HCT116 (cell line): ENCODE results near the gene ZBBX. TPM values are rescaled to one million over a fixed set of nuclear protein-coding genes. Genes with fewer than 3 reads are reported as not detected.

ENCODE experiments used
- ATAC-seq: fragments of 200-7000 bp; cut with Tn5 transposase; 2 replicates; pipeline ENCODE4 v1.9.1; 2020; ENCODE audit warnings: mild to moderate bottlenecking, moderate library complexity
- BruUV-seq: library from RNA; stranded (reverse); fragments of 400-500 nt; replicated peaks from 2 replicates; lab custom pipeline; 2021; lab: Mats Ljungman, UMichigan
- CTCF ChIA-PET: fragments of 300-600 bp; sonication (Branson Sonifier 250); formaldehyde crosslinking; loops from one replicate; lab custom pipeline; 2021; ENCODE audit warnings: antibody characterized with exemption; lab: Charles Lee
- POLR2A ChIA-PET: fragments of 300-600, 350-600 bp; sonication (Branson Sonifier 250); formaldehyde crosslinking; loops from one replicate; lab custom pipeline; 2021; ENCODE audit warnings: antibody characterized with exemption; lab: Charles Lee
- RAD21 ChIA-PET, 2 experiments: fragments of 300-600 bp; sonication (Branson Sonifier 250); formaldehyde crosslinking; loops; one replicate each; lab custom pipeline; 2023; ENCODE audit warnings: low total read pairs in 2 of 2; ENCODE audit not compliant: uncharacterized antibody in 2 of 2, unreplicated experiment in 2 of 2, low non-redundant PET in 1 of 2; lab: Charles Lee
- DNase-seq: peaks from one replicate; pipeline ENCODE4 v3.0.0-alpha.2; 2010; ENCODE audit warnings: low read depth, low spot score
- H2AFZ ChIP-seq: fragments of 200-600 bp; shearing (Covaris generic), sonication (generic); 2 replicates; pipeline ENCODE4 v1.6.1; 2017; ENCODE audit warnings: low read depth, mixed run types, mixed read lengths, antibody characterized with exemption, low read length; ENCODE audit not compliant: poor library complexity, severe bottlenecking
- H3K27ac ChIP-seq: 2 replicates; pipeline ENCODE4 v1.5.1; 2012; ENCODE audit warnings: low read depth, low read length
- H3K27me3 ChIP-seq: fragments of 200-600 bp; sonication (generic); 2 replicates; pipeline ENCODE4 v1.6.1; 2016; ENCODE audit warnings: mixed run types, low read length, mixed read lengths; ENCODE audit not compliant: insufficient read depth
- H3K36me3 ChIP-seq, 2 experiments: fragments of 200-500 bp in 1 of 2; fragments of 200-600 bp in 1 of 2; sonication (Bioruptor generic) in 1 of 2; sonication (generic) in 1 of 2; 2 replicates each; pipeline versions ENCODE4 v1.5.1 to v1.6.1; 2014 to 2016; ENCODE audit warnings: low read length in 2 of 2, inconsistent platforms in 1 of 2, mixed read lengths in 1 of 2, mixed run types in 1 of 2; ENCODE audit not compliant: insufficient read depth in 2 of 2, control insufficient read depth in 1 of 2
- H3K4me1 ChIP-seq, 2 experiments: fragments of 200-600 bp in 1 of 2; sonication (generic) in 1 of 2; 2 replicates each; pipeline versions ENCODE4 v1.5.1 to v1.6.1; 2012 to 2017; ENCODE audit warnings: low read length in 2 of 2, inconsistent platforms in 1 of 2, mild to moderate bottlenecking in 1 of 2, mixed read lengths in 1 of 2, mixed run types in 1 of 2, moderate library complexity in 1 of 2; ENCODE audit not compliant: insufficient read depth in 2 of 2, control insufficient read depth in 1 of 2
- H3K4me2 ChIP-seq: fragments of 200-600 bp; sonication (generic); 2 replicates; pipeline ENCODE4 v1.6.1; 2017; ENCODE audit warnings: mixed run types, low read length, mixed read lengths
- H3K4me3 ChIP-seq, 2 experiments: fragments of 200-600 bp in 1 of 2; sonication (generic) in 1 of 2; replicated peaks in 1 of 2; 2 replicates each; pipeline ENCODE4 v1.5.1; 2011 to 2016; ENCODE audit warnings: low read length in 2 of 2, control low read depth in 1 of 2, low read depth in 1 of 2, mild to moderate bottlenecking in 1 of 2, mixed read lengths in 1 of 2, mixed run types in 1 of 2
- H3K79me2 ChIP-seq: fragments of 200-600 bp; sonication (generic); 2 replicates; pipeline ENCODE4 v1.6.1; 2017; ENCODE audit warnings: mild to moderate bottlenecking, mixed run types, low read length, moderate library complexity, mixed read lengths; ENCODE audit not compliant: insufficient read depth
- H3K9ac ChIP-seq: fragments of 200-600 bp; sonication (generic); 2 replicates; pipeline ENCODE4 v1.6.1; 2016; ENCODE audit warnings: low read length, mixed read lengths
- H3K9me2 ChIP-seq: fragments of 200-600 bp; sonication (generic), shearing (Covaris generic); 2 replicates; pipeline ENCODE4 v1.6.1; 2017; ENCODE audit warnings: mixed run types, mild to moderate bottlenecking, moderate library complexity; ENCODE audit not compliant: insufficient read depth
- H3K9me3 ChIP-seq, 2 experiments: fragments of 200-500 bp in 1 of 2; fragments of 200-600 bp in 1 of 2; sonication (Bioruptor generic) in 1 of 2; sonication (generic) in 1 of 2; 2 replicates each; pipeline ENCODE4 v1.6.1; 2014 to 2017; ENCODE audit warnings: low read length in 2 of 2, mixed read lengths in 2 of 2, inconsistent platforms in 1 of 2, low read depth in 1 of 2, mild to moderate bottlenecking in 1 of 2, mixed run types in 1 of 2, moderate library complexity in 1 of 2; ENCODE audit not compliant: control insufficient read depth in 1 of 2, insufficient read depth in 1 of 2
- H4K20me1 ChIP-seq: fragments of 200-600 bp; sonication (generic), shearing (Covaris generic); 2 replicates; pipeline ENCODE4 v1.6.1; 2017; ENCODE audit warnings: mixed run types, mild to moderate bottlenecking, moderate library complexity; ENCODE audit not compliant: insufficient read depth
- CBX3 ChIP-seq: IDR thresholded peaks from 2 replicates; pipeline ENCODE4 v1.6.1; 2012; ENCODE audit warnings: low read depth
- CEBPB ChIP-seq: IDR thresholded peaks from 2 replicates; pipeline ENCODE4 v1.6.1; 2012; ENCODE audit warnings: low read depth
- EZH2 ChIP-seq: fragments of 200-600 bp; sonication (generic); IDR thresholded peaks from 2 replicates; pipeline ENCODE4 v1.6.1; 2017; ENCODE audit warnings: antibody characterized with exemption, mixed run types
- FOSL1 ChIP-seq: IDR thresholded peaks from 2 replicates; pipeline ENCODE4 v1.6.1; 2012; ENCODE audit warnings: low read depth
- POLR2A ChIP-seq: IDR thresholded peaks from 2 replicates; pipeline ENCODE4 v1.7.0; 2011; ENCODE audit warnings: borderline replicate concordance; ENCODE audit not compliant: insufficient read depth, insufficient read length; ENCODE audit errors: extremely low read depth
- POLR2AphosphoS5 ChIP-seq: IDR thresholded peaks from 2 replicates; pipeline ENCODE4 v1.6.1; 2011; ENCODE audit warnings: mild to moderate bottlenecking, low read depth, low read length, moderate library complexity
- RAD21 ChIP-seq: IDR thresholded peaks from 2 replicates; pipeline ENCODE4 v1.6.1; 2012; ENCODE audit warnings: low read depth, mild to moderate bottlenecking
- SIN3A ChIP-seq: IDR thresholded peaks from 2 replicates; pipeline ENCODE4 v1.6.1; 2012; ENCODE audit warnings: low read depth
- SP1 ChIP-seq: IDR thresholded peaks from 2 replicates; pipeline ENCODE4 v1.6.1; 2012; ENCODE audit warnings: low read depth
- SRF ChIP-seq: IDR thresholded peaks from 2 replicates; pipeline ENCODE4 v1.6.1; 2012; ENCODE audit warnings: low read depth
- TCF7L2 ChIP-seq: IDR thresholded peaks from 2 replicates; pipeline ENCODE4 v1.7.0; 2011; ENCODE audit warnings: borderline replicate concordance, inconsistent platforms; ENCODE audit not compliant: insufficient read depth, insufficient read length; ENCODE audit errors: extremely low read depth
- ZFX ChIP-seq: fragments of 450-650 bp; IDR thresholded peaks from 2 replicates; pipeline ENCODE4 v1.6.1; 2017
- intact Hi-C: fragments of 100-400 bp; cut with micrococcal nuclease; formaldehyde crosslinking; loops from 2 replicates; pipeline ENCODE4 v1.10.0; 2022
- total RNA-seq: library from RNA; stranded (reverse); gene quantifications from one replicate; pipeline ENCODE4 v1.2.1, GENCODE V29; 2021; ENCODE audit not compliant: unreplicated experiment
- TF ChIP-seq, protein P1 (sequence below): IDR thresholded peaks from 2 replicates; pipeline ENCODE4 v1.6.1; 2012
- TF ChIP-seq, protein P2 (sequence below), 3 experiments: fragments of 200-600 bp in 1 of 3; sonication (generic) in 1 of 3; IDR thresholded peaks in 2 of 3; conservative IDR thresholded peaks in 1 of 3; 2 replicates each; pipeline ENCODE4 v1.5.1; 2012 to 2017; ENCODE audit warnings: low read depth in 2 of 3, low read length in 2 of 3, antibody characterized with exemption in 1 of 3, borderline replicate concordance in 1 of 3, control low read depth in 1 of 3, mild to moderate bottlenecking in 1 of 3, mixed read lengths in 1 of 3, mixed run types in 1 of 3, moderate library complexity in 1 of 3; ENCODE audit not compliant: insufficient read depth in 1 of 3
- TF ChIP-seq, protein P3 (sequence below): IDR thresholded peaks from 2 replicates; pipeline ENCODE4 v1.6.1; 2011; ENCODE audit warnings: mild to moderate bottlenecking, low read length, moderate library complexity; ENCODE audit not compliant: insufficient replicate concordance; ENCODE audit errors: extremely low read depth
- TF ChIP-seq, protein P4 (sequence below): IDR thresholded peaks from 2 replicates; pipeline ENCODE4 v1.6.1; 2012

ZBBX gene
- total RNA-seq, 1 experiment from 2014 or later = 0.81 TPM

DNA sequence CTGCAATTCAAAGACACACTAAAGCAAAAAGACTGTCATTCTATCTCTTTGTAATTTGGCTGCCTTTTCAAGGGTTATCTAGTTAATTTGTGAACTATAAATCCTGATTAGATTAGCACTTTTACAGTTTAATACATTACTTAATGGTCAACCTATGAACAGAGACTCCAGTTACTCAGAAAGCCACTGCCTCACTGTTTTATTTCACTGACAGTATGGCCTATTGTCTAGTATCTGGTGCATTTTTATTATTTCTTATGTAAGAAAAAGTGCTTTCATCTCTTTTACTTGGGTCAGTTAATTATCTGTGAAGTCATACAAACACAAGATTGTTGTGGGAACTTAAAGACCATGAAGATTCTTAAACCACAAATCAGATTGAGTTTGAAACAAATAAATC lies 133.8 kb downstream of the ZBBX start:
- H3K9me2 ChIP-seq = no peaks in the 10 kb centered on the region
- ChIA-PET POLR2A (no interaction called here), RAD21 (no interaction called here), CTCF (no interaction called here)
- no peak overlapping the region for H3K9ac ChIP-seq
- no peaks in the 10 kb centered on the region for H3K79me2 ChIP-seq
- intact Hi-C loops = no loop called here
- H3K4me1 ChIP-seq = no peaks in the 10 kb centered on the region
- no TSS peak for BruUV-seq
- no peaks in the 10 kb centered on the region for H3K9me3 ChIP-seq
- H3K36me3 ChIP-seq = no peaks in the 10 kb centered on the region
- H2AFZ ChIP-seq = no peak overlapping the region
- DNase-seq (no peak), ATAC-seq (no peak)
- no peak for TF ChIP-seq SRF
- TF ChIP-seq TCF7L2 = no peak
- TF ChIP-seq POLR2A = no peak
- no peak for TF ChIP-seq CEBPB
- no peak for TF ChIP-seq SIN3A
- TF ChIP-seq, protein P1, sequence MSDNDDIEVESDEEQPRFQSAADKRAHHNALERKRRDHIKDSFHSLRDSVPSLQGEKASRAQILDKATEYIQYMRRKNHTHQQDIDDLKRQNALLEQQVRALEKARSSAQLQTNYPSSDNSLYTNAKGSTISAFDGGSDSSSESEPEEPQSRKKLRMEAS = no peak
- no peaks in the 10 kb centered on the region for H3K27me3 ChIP-seq
- no peak overlapping the region for H3K4me2 ChIP-seq
- no peaks in the 10 kb centered on the region for H4K20me1 ChIP-seq
- H3K27ac ChIP-seq = no peak overlapping the region
- H3K4me3 ChIP-seq = no peak overlapping the region

DNA sequence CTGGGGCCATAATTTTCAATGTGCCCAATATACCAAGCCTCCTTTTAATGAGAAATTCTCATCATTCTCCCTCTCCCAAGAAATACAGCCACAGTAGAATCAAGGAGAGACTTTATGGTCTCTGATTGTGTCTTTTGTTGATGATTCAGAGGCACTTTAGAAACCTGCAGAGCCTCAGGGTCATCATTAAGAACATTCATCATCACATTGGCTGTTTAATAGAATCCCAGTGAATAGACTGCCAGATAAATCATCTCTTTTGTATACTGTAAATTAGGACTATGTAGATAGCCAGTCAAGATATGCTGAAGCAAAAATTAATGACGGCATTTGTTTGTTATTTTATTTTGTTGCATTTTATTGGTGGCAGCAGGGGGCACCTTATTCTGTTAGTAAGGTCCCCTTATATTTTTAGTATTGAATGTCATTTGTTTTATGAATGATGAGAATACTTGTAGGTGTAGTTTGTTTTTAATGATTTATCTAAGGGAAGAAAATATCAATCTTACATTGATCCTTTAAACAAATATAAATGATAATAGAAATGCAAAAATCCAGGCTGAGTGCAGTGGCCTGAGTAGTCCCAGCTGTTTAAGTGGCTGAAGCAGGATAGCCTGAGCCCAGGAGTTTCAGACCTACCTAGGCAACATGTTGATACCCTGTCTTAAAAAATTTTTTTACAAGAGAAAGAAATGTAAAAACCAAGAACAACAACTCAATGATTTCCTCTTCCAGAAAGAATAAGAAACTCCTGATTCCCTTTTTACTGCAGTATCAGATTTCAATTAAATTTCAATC lies 138.8 kb downstream of the ZBBX start:
- RAD21 ChIA-PET = no interaction called here
- Histone ChIP-seq H3K9me2 (no peaks in the 10 kb centered on the region), H4K20me1 (no peaks in the 10 kb centered on the region), H3K27me3 (no peaks in the 10 kb centered on the region), H3K9ac (no peak overlapping the region), H3K4me2 (no peak overlapping the region), H3K36me3 (no peaks in the 10 kb centered on the region), H3K79me2 (no peaks in the 10 kb centered on the region), H3K9me3 (no peaks in the 10 kb centered on the region), H2AFZ (no peak overlapping the region), H3K27ac (no peak overlapping the region), H3K4me3 (no peak overlapping the region), H3K4me1 (no peaks in the 10 kb centered on the region)
- intact Hi-C loops = no loop called here
- DNase-seq = no peak
- ATAC-seq = no peak
- no TSS peak for BruUV-seq
- CTCF ChIA-PET = no interaction called here
- POLR2A ChIA-PET = no interaction called here
- TF ChIP-seq SRF = no peak
- no peak for TF ChIP-seq CBX3
- TF ChIP-seq, protein P1 = no peak
- TF ChIP-seq ZFX = no peak
- TF ChIP-seq, protein P2, sequence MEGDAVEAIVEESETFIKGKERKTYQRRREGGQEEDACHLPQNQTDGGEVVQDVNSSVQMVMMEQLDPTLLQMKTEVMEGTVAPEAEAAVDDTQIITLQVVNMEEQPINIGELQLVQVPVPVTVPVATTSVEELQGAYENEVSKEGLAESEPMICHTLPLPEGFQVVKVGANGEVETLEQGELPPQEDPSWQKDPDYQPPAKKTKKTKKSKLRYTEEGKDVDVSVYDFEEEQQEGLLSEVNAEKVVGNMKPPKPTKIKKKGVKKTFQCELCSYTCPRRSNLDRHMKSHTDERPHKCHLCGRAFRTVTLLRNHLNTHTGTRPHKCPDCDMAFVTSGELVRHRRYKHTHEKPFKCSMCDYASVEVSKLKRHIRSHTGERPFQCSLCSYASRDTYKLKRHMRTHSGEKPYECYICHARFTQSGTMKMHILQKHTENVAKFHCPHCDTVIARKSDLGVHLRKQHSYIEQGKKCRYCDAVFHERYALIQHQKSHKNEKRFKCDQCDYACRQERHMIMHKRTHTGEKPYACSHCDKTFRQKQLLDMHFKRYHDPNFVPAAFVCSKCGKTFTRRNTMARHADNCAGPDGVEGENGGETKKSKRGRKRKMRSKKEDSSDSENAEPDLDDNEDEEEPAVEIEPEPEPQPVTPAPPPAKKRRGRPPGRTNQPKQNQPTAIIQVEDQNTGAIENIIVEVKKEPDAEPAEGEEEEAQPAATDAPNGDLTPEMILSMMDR (IDR thresholded peaks at IDR 0.05 in 2 of 3, conservative IDR thresholded peaks at IDR 0.05 in 1 of 3; ENCODE audit: borderline replicate concordance in 1 of 3, insufficient read depth in 1 of 3, low read depth in 2 of 3, low read length in 2 of 3) = no peak
- TF ChIP-seq, protein P3, sequence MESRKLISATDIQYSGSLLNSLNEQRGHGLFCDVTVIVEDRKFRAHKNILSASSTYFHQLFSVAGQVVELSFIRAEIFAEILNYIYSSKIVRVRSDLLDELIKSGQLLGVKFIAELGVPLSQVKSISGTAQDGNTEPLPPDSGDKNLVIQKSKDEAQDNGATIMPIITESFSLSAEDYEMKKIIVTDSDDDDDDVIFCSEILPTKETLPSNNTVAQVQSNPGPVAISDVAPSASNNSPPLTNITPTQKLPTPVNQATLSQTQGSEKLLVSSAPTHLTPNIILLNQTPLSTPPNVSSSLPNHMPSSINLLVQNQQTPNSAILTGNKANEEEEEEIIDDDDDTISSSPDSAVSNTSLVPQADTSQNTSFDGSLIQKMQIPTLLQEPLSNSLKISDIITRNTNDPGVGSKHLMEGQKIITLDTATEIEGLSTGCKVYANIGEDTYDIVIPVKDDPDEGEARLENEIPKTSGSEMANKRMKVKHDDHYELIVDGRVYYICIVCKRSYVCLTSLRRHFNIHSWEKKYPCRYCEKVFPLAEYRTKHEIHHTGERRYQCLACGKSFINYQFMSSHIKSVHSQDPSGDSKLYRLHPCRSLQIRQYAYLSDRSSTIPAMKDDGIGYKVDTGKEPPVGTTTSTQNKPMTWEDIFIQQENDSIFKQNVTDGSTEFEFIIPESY = no peak
- TF ChIP-seq, protein P4, sequence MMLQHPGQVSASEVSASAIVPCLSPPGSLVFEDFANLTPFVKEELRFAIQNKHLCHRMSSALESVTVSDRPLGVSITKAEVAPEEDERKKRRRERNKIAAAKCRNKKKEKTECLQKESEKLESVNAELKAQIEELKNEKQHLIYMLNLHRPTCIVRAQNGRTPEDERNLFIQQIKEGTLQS = no peak
- TF ChIP-seq FOSL1 = no peak
- TF ChIP-seq EZH2 = no peak
- TF ChIP-seq POLR2A = no peak
- no peak for TF ChIP-seq POLR2AphosphoS5
- no peak for TF ChIP-seq SP1
- no peak for TF ChIP-seq RAD21
